H1 (cell line): ENCODE results near the gene NPHP4. TPM values are rescaled to one million over a fixed set of nuclear protein-coding genes. Genes with fewer than 3 reads are reported as not detected.

Experiments
- EZH2 ChIP-seq: fragments of 200-600 bp; sonication (generic); IDR thresholded peaks from 2 replicates; pipeline ENCODE4 v1.7.1; 2012; ENCODE audit warnings: low read depth, mild to moderate bottlenecking, moderate library complexity, low read length, inconsistent platforms; ENCODE audit not compliant: severe bottlenecking
- FOSL1 ChIP-seq: IDR thresholded peaks from 2 replicates; pipeline ENCODE4 v1.6.1; 2011; ENCODE audit warnings: mild to moderate bottlenecking, low read depth, low read length, moderate library complexity; ENCODE audit not compliant: insufficient read depth
- GABPA ChIP-seq: IDR thresholded peaks from 2 replicates; pipeline ENCODE4 v1.6.1; 2011; ENCODE audit warnings: mild to moderate bottlenecking, low read length, moderate library complexity, borderline replicate concordance; ENCODE audit not compliant: insufficient read depth
- GTF2F1 ChIP-seq: IDR thresholded peaks from 2 replicates; pipeline ENCODE4 v1.6.1; 2012; ENCODE audit warnings: low read depth, low read length, improper control_type of control experiment, borderline replicate concordance
- KDM1A ChIP-seq: fragments of 200-600, 300-600 bp; sonication (generic); IDR thresholded peaks from 2 replicates; pipeline ENCODE4 v1.7.1; 2016; ENCODE audit warnings: mild to moderate bottlenecking, low read length, borderline replicate concordance
- MAFK ChIP-seq: IDR thresholded peaks from 2 replicates; pipeline ENCODE4 v1.6.1; 2012; ENCODE audit warnings: low read depth, mild to moderate bottlenecking, improper control_type of control experiment, low read length
- NANOG ChIP-seq: IDR thresholded peaks from 2 replicates; pipeline ENCODE4 v1.6.1; 2011; ENCODE audit warnings: low read length, low read depth, mild to moderate bottlenecking, inconsistent platforms; ENCODE audit not compliant: insufficient read depth, poor library complexity, severe bottlenecking
- NRF1 ChIP-seq: IDR thresholded peaks from 2 replicates; pipeline ENCODE4 v1.6.1; 2011; ENCODE audit warnings: mild to moderate bottlenecking, low read depth, low read length, improper control_type of control experiment
- POU5F1 ChIP-seq: IDR thresholded peaks from 2 replicates; pipeline ENCODE4 v1.6.1; 2011; ENCODE audit warnings: low read depth, mild to moderate bottlenecking, low read length, moderate library complexity
- RBBP5 ChIP-seq: IDR thresholded peaks from 2 replicates; pipeline ENCODE4 v1.7.1; 2012; ENCODE audit warnings: low read depth, mild to moderate bottlenecking, inconsistent platforms, low read length, moderate library complexity, borderline replicate concordance
- RFX5 ChIP-seq: IDR thresholded peaks from 2 replicates; pipeline ENCODE4 v1.6.1; 2011; ENCODE audit warnings: low read depth, low read length, improper control_type of control experiment, borderline replicate concordance
- RXRA ChIP-seq: IDR thresholded peaks from 2 replicates; pipeline ENCODE4 v1.6.1; 2011; ENCODE audit warnings: low read depth, mild to moderate bottlenecking, low read length, moderate library complexity; ENCODE audit not compliant: insufficient read depth
- SIRT6 ChIP-seq: IDR thresholded peaks from one replicate; pipeline ENCODE4 v1.7.1; 2012; ENCODE audit warnings: low read length, inconsistent platforms
- SIX5 ChIP-seq: IDR thresholded peaks from 2 replicates; pipeline ENCODE4 v1.6.1; 2011; ENCODE audit warnings: mild to moderate bottlenecking, low read depth, low read length
- SRF ChIP-seq: IDR thresholded peaks from 2 replicates; pipeline ENCODE4 v1.6.1; 2011; ENCODE audit warnings: mild to moderate bottlenecking, low read depth, low read length, moderate library complexity
- TCF12 ChIP-seq: IDR thresholded peaks from 2 replicates; pipeline ENCODE4 v1.6.1; 2011; ENCODE audit warnings: low read depth, mild to moderate bottlenecking, low read length
- ZNF274 ChIP-seq: IDR thresholded peaks from 2 replicates; pipeline ENCODE4 v1.7.0; 2012; ENCODE audit warnings: low read length, borderline replicate concordance; ENCODE audit errors: extremely low read depth
- polyA plus RNA-seq, 7 experiments: library from polyadenylated mRNA; depleted of rRNA in 3 of 7; stranded (reverse) in 5 of 7; unstranded in 2 of 7; fragments of >200 nt in 5 of 7; fragments of 200-250 nt in 2 of 7; gene quantifications; 1 replicate in 5 of 7; 2 replicates in 1 of 7; 4 replicates in 1 of 7; pipeline versions ENCODE4 v1.2.1 to v1.2.3, GENCODE V29; 2011 to 2013; ENCODE audit warnings: missing spikeins in 2 of 7, mixed read lengths in 2 of 7
- total RNA-seq: library from RNA; stranded (reverse); fragmentation: NEBNext Ultra II Directional; extraction: Animal tissue kit (Norgen Biotek cat#: 25700); gene quantifications from 2 replicates; pipeline ENCODE4 v1.2.1, GENCODE V29; 2021
- TF ChIP-seq, protein P1 (sequence below): IDR thresholded peaks from 2 replicates; pipeline ENCODE4 v1.6.1; 2012; ENCODE audit warnings: low read length, inconsistent platforms
- TF ChIP-seq, protein P2 (sequence below), 3 experiments: IDR thresholded peaks; 1 replicate in 2 of 3; 2 replicates in 1 of 3; pipeline versions ENCODE4 v1.5.1 to v1.6.1; 2011; ENCODE audit warnings: low read length in 3 of 3, mild to moderate bottlenecking in 3 of 3, inconsistent platforms in 2 of 3, low read depth in 1 of 3, moderate library complexity in 1 of 3; ENCODE audit not compliant: insufficient read depth in 1 of 3; ENCODE audit errors: control extremely low read depth in 1 of 3

Gene NPHP4
- total and polyA plus RNA-seq, 2 of the 8 experiments (the other 6 are each of a cell fraction or from before 2014, with no cell fraction given) = 5.8 to 14.0 TPM

DNA sequence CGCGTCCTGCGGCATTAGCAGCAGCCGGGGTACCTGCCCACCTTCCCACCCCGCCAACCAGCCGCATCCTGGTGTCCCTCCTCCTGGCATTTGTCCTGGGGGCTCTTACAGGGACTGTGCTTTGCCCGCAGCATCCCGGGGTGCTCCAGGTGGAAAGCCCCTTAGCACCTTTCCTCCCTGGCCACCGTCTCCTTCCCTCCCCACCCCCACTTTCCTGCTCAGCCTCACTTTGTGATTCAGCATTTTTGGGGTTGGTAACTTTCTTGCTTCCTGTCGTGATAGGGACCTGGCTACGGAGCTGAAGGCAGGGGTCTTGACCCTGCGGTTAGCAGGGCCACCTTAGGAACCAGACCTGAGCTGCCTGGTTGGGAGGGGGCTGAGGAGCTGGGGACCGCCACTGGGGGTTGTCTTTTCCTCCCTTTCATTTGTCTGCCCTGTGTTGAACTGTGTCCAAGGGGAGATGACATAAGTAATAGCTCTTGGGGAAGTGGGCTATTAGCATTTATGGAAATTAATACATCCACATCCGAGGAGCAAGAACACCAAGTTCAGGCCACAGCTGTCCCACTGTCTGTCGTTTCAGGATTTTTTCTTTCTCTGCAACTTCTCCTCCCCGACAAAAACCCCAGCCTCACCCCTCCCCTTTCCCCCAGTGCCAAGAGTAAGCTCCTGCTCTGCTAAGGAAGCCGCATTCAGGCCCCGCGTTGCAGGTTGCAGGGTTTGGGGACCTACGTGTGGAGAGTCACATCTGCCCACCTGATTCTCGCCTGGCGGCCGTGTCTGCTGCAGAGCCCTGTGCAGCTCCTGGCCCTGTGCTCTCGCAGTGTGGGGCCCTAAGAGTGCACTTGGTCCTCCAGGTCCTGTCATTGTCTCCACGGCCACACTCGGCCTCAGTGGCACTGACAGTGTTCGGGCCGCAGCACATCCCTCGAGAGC is 1.6 kb upstream of the NPHP4 start (continued):
- TF ChIP-seq, protein P1, sequence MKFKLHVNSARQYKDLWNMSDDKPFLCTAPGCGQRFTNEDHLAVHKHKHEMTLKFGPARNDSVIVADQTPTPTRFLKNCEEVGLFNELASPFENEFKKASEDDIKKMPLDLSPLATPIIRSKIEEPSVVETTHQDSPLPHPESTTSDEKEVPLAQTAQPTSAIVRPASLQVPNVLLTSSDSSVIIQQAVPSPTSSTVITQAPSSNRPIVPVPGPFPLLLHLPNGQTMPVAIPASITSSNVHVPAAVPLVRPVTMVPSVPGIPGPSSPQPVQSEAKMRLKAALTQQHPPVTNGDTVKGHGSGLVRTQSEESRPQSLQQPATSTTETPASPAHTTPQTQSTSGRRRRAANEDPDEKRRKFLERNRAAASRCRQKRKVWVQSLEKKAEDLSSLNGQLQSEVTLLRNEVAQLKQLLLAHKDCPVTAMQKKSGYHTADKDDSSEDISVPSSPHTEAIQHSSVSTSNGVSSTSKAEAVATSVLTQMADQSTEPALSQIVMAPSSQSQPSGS = no peak
- TF ChIP-seq SIRT6 = no peak
- no peak for TF ChIP-seq KDM1A
- peak; percentile 47; the same call in 1 of the 2 replicates for TF ChIP-seq TCF12
- no peak for TF ChIP-seq SRF
- no peak for TF ChIP-seq POU5F1
- TF ChIP-seq MAFK = peak; percentile 78
- peak; percentile 40; the same call in 1 of the 2 replicates for TF ChIP-seq RXRA
- no peak for TF ChIP-seq RBBP5
- no peak for TF ChIP-seq NANOG
- TF ChIP-seq FOSL1 = no peak
- TF ChIP-seq, protein P2, sequence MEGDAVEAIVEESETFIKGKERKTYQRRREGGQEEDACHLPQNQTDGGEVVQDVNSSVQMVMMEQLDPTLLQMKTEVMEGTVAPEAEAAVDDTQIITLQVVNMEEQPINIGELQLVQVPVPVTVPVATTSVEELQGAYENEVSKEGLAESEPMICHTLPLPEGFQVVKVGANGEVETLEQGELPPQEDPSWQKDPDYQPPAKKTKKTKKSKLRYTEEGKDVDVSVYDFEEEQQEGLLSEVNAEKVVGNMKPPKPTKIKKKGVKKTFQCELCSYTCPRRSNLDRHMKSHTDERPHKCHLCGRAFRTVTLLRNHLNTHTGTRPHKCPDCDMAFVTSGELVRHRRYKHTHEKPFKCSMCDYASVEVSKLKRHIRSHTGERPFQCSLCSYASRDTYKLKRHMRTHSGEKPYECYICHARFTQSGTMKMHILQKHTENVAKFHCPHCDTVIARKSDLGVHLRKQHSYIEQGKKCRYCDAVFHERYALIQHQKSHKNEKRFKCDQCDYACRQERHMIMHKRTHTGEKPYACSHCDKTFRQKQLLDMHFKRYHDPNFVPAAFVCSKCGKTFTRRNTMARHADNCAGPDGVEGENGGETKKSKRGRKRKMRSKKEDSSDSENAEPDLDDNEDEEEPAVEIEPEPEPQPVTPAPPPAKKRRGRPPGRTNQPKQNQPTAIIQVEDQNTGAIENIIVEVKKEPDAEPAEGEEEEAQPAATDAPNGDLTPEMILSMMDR (IDR thresholded peaks at IDR 0.05; ENCODE audit: control extremely low read depth in 1 of 3, insufficient read depth in 1 of 3, low read depth in 1 of 3, low read length in 3 of 3) = no peak
- no peak for TF ChIP-seq GABPA
- no peak for TF ChIP-seq RFX5
- no peak for TF ChIP-seq SIX5
- no peak for TF ChIP-seq GTF2F1
- peak; percentile 14 for TF ChIP-seq EZH2
- no peak for TF ChIP-seq ZNF274
- no peak for TF ChIP-seq NRF1
